ENCODE measurements around the gene TTF1.

GRCh38 chr9:132369421-132369820, 37.2 kb downstream of the TTF1 start:
- TF ChIP-seq CTCF (IDR thresholded peaks at IDR 0.05; ENCODE audit: low read depth, low read length) (no peak), MAX (IDR thresholded peaks at IDR 0.05; ENCODE audit: low read depth, low read length) (no peak), POLR2A (IDR thresholded peaks at IDR 0.05; ENCODE audit: extremely low read depth, insufficient read length) (no peak), MYC (IDR thresholded peaks at IDR 0.05; ENCODE audit: low read depth, low read length) (no peak)
